ENCODE measurements around the gene HOXB6.

Gene HOXB6

GRCh38 chr17:48628649-48629410, 24.0 kb upstream of the HOXB6 start:
- Mint-ChIP-seq H3K9me3 (no peaks in the 10 kb centered on the region), H3K27ac (no peak overlapping the region), H3K4me3 (no peak overlapping the region), H3K4me1 (peaks cover 15% of the 10 kb centered on the region), H3K36me3 (no peaks in the 10 kb centered on the region), H3K27me3 (peaks cover 98% of the 10 kb centered on the region)
- no peak for ATAC-seq

- H3K27me3 Mint-ChIP-seq, result peaks cover 98% of the 10 kb centered on the region
- ATAC-seq, result no peak
- H3K27ac Mint-ChIP-seq, result no peak overlapping the region
- H3K4me1 Mint-ChIP-seq, result peaks cover 15% of the 10 kb centered on the region
- no peaks in the 10 kb centered on the region for H3K9me3 Mint-ChIP-seq
- H3K36me3 Mint-ChIP-seq, result no peaks in the 10 kb centered on the region
- H3K4me3 Mint-ChIP-seq, result no peak overlapping the region
These were observed 23.1 kb upstream of the HOXB6 start for GRCh38 chr17:48627623-48628521.

GRCh38 chr17:48627118-48627597, 22.4 kb upstream of the HOXB6 start:
- Mint-ChIP-seq H3K27ac (no peak overlapping the region), H3K4me3 (no peak overlapping the region)
- no peak for ATAC-seq

GRCh38 chr17:48626245-48627117, 21.7 kb upstream of the HOXB6 start, which contains the start of gene HOXB9:
TSS of gene HOXB9 (minus strand) at chr17:48626358. CDS start at chr17:48626269, 89 bp downstream.
- ATAC-seq, result no peak
- H3K27me3 Mint-ChIP-seq, result peaks cover 98% of the 10 kb centered on the region
- peaks cover 15% of the 10 kb centered on the region for H3K4me1 Mint-ChIP-seq
- H3K36me3 Mint-ChIP-seq, result no peaks in the 10 kb centered on the region
- peak within 1 kb of the TSS; percentile 85 for H3K4me3 Mint-ChIP-seq
- H3K27ac Mint-ChIP-seq, result no peak within 1 kb of the TSS
- no peaks in the 10 kb centered on the region for H3K9me3 Mint-ChIP-seq

More at GRCh38 chr17:48627118-48627597, 22.4 kb upstream of the HOXB6 start:
- Mint-ChIP-seq H3K36me3 (no peaks in the 10 kb centered on the region), H3K9me3 (no peaks in the 10 kb centered on the region), H3K4me1 (peaks cover 15% of the 10 kb centered on the region), H3K27me3 (peaks cover 98% of the 10 kb centered on the region)

- Mint-ChIP-seq H3K36me3 (no peaks in the 10 kb centered on the region), H3K4me3 (peak overlapping the region; percentile 85), H3K9me3 (no peaks in the 10 kb centered on the region), H3K4me1 (peaks cover 15% of the 10 kb centered on the region), H3K27me3 (peaks cover 98% of the 10 kb centered on the region), H3K27ac (no peak overlapping the region)
- peak; percentile 61 for ATAC-seq
These were observed 20.9 kb upstream of the HOXB6 start for GRCh38 chr17:48625495-48626244.

- Mint-ChIP-seq H3K4me1 (peaks cover 15% of the 10 kb centered on the region), H3K36me3 (no peaks in the 10 kb centered on the region), H3K27ac (no peak overlapping the region), H3K4me3 (no peak overlapping the region), H3K9me3 (no peaks in the 10 kb centered on the region), H3K27me3 (peaks cover 98% of the 10 kb centered on the region)
- no peak for ATAC-seq
These were observed 20.0 kb upstream of the HOXB6 start for GRCh38 chr17:48624544-48625494.

- no peak overlapping the region for H3K27ac Mint-ChIP-seq
- H3K4me1 Mint-ChIP-seq, result peaks cover 15% of the 10 kb centered on the region
- ATAC-seq, result no peak
- H3K4me3 Mint-ChIP-seq, result no peak overlapping the region
- peaks cover 98% of the 10 kb centered on the region for H3K27me3 Mint-ChIP-seq
- no peaks in the 10 kb centered on the region for H3K36me3 Mint-ChIP-seq
- no peaks in the 10 kb centered on the region for H3K9me3 Mint-ChIP-seq
These were observed 19.3 kb upstream of the HOXB6 start for GRCh38 chr17:48624118-48624517.

- Mint-ChIP-seq H3K9me3 (no peaks in the 10 kb centered on the region), H3K27me3 (peaks cover 98% of the 10 kb centered on the region), H3K27ac (no peak overlapping the region), H3K36me3 (no peaks in the 10 kb centered on the region), H3K4me3 (no peak overlapping the region), H3K4me1 (peaks cover 18% of the 10 kb centered on the region)
- ATAC-seq, result no peak
These were observed 18.8 kb upstream of the HOXB6 start for GRCh38 chr17:48623583-48623982.

- no peaks in the 10 kb centered on the region for H3K36me3 Mint-ChIP-seq
- peaks cover 98% of the 10 kb centered on the region for H3K27me3 Mint-ChIP-seq
- H3K27ac Mint-ChIP-seq, result no peak overlapping the region
- no peak overlapping the region for H3K4me3 Mint-ChIP-seq
- H3K4me1 Mint-ChIP-seq, result peaks cover 23% of the 10 kb centered on the region
- no peaks in the 10 kb centered on the region for H3K9me3 Mint-ChIP-seq
- no peak for ATAC-seq
These were observed 18.1 kb upstream of the HOXB6 start for GRCh38 chr17:48622857-48623256.

- Mint-ChIP-seq H3K27me3 (peaks cover 98% of the 10 kb centered on the region), H3K27ac (no peak overlapping the region), H3K36me3 (no peaks in the 10 kb centered on the region), H3K9me3 (no peaks in the 10 kb centered on the region), H3K4me3 (no peak overlapping the region), H3K4me1 (peaks cover 30% of the 10 kb centered on the region)
- no peak for ATAC-seq
These were observed 16.9 kb upstream of the HOXB6 start for GRCh38 chr17:48621410-48622392.

- no peak for ATAC-seq
- Mint-ChIP-seq H3K4me1 (peaks cover 22% of the 10 kb centered on the region), H3K36me3 (no peaks in the 10 kb centered on the region), H3K4me3 (no peak overlapping the region), H3K9me3 (no peaks in the 10 kb centered on the region), H3K27me3 (peaks cover 98% of the 10 kb centered on the region), H3K27ac (no peak overlapping the region)
These were observed 15.8 kb upstream of the HOXB6 start for GRCh38 chr17:48620461-48621139.

- Mint-ChIP-seq H3K36me3 (no peaks in the 10 kb centered on the region), H3K9me3 (peaks cover 1% of the 10 kb centered on the region), H3K4me3 (peak overlapping the region; percentile 52), H3K27ac (peak overlapping the region; percentile 66), H3K4me1 (peaks cover 23% of the 10 kb centered on the region), H3K27me3 (peaks cover 99% of the 10 kb centered on the region)
- no peak for ATAC-seq
These were observed 15.2 kb upstream of the HOXB6 start for GRCh38 chr17:48619826-48620449.
